GM19238 (cell line): ENCODE results near the gene RELL2.

Experiments used
- DNase-seq: peaks from one replicate; pipeline ENCODE4 v3.0.0; 2011; ENCODE audit warnings: low spot score; ENCODE audit not compliant: insufficient read length

RELL2 gene

DNA sequence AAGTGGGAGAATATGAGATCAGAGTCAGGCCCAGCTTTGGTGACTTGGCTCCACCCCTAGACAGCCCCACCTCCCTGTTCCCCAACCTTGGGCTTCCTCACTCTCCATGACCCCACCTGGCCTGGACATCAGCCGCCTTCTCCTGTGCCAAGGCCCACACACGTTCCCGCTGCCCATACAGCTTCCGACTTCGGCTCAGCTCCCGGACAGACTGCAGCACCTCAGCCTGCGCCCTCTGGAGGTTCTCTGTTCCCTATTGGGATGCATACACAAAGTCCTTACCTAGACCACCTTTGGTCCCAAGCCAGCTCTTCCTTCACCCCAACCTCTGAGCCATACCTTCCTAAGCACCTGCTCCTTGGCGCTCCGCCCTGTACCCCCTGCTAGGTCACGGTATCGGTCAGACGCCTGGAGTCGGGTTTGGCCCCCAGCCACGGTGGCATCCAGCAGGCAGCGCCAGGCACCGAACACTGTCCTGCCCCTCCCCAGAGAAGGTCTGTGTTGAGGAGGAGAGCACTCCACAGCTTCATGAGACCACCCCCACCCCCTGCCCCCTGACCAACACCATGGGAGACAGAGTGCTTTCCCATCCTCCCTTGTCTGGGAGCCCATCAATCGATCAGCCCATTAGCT, 12.4 kb downstream of the RELL2 start:
- no peak for DNase-seq

DNA sequence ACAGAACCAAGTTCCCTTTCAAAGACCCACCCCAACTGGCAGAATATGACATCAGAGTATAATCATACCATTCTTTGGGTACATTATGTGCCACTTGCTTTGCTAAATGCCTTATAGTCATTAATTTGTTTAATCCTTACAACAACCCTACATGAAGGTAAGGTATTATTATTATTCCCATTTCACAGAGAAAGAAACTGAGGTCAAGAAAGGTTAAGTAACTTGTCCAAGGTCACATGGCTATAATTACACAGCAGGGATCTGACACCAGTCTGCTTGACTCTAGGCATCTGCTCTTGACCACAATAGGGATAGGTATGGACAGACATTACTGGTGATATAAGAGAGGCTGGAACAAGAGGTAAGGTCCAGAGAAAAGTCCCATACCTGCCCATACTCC, 13.2 kb downstream of the RELL2 start:
- DNase-seq, result no peak

DNA sequence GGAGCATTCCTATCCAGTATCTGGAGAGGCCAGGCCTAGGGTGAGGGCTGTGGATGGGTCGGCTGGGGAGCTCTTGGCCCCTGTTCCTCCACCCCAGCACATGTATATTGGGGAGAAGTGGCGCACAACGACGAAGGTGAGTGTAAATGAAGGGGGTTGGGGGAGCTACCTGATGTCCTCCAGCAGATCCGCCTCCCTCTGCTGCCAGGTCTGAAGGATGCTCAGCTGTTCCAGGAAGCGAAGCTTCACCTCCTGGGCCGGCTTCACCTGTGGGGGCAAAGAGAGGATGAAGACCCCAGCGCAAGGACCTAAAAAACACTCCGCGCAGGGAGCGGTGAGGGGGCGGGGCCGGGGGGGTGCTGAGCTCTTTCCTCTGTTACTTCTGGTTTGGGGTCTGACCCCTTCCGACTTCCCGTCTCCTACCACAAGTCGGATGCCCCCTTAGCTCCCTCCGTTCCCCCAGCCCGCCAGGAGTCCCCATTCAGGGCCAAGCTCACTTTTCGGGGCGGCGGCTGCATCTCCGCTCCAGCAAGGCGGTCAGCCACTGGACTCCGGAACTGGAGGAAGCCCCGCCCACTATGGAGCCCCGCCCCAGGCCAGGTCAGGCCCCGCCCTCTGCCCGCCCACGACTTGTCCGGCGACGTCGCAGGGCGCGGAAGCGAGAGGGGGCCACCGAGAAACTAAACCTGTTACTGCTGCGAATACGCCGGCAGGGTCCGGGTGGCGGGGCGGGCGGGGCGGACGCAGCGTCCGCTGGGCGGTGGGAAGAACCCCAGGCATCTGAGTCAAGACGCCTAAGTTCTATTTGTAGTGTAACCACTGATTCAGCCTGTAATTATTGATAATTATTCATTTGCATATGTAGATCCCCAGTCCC, 14.3 kb downstream of the RELL2 start, which contains the start of gene FCHSD1:
Gene FCHSD1, minus strand, starts transcription at position 568 of the 877 bp plus-strand sequence. Its CDS starts 50 bp downstream, at position 518.
- DNase-seq, result peak; percentile 99

DNA sequence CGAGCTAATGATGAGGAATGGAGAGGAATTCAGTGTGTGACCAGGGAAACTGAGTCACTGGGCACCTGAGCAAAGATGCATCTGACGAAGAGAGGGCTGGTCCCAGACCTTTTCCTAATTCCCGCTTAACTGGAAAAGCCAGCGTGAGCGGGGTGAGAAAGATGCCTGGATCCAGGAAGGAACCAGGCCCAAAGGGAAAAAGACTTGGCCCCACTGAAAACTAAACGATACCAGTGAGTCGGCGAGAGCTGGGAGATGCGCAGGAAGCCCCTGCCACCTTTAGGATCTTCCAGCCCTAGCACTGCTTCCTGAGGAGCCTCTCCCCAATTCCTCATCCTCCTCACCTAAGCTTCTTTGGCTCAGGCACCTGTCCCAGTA, 14.9 kb downstream of the RELL2 start:
- no peak for DNase-seq

DNA sequence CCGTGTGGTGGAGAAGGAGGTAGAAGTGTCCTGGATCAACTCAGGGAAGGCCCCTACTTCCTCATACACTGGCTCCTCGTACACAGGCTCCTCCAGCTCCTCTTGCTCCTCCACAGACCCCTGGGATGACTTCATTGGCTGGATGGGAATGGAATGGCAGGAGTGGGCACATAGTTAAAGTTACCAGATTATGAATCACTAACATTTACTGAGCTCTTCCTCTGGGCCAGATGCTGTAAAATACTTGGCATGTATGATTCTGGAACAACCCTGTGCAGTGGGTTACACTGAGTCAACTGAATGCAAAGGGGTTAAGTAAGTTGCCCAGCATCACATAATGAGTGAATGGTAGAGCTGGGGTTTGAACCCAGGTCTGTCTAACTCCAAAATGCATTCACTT, 17.5 kb downstream of the RELL2 start:
- DNase-seq, result no peak

DNA sequence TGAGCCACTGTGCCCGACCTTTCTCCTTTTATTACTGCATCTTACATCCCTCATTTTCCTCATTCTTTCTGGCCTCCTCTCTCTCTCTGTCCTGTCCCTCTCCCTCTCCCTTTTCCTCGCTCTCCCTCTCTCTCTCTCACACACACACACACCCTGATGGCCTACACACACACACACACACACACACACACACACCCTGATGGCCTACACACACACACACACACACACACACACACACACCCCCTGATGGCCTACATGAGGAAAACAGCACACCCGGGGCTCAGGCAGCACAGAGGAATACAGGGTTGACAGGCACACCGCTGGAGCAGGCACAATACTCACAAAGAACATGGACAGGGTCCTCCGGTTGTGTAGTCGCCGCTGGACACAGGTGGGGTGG, 18.2 kb downstream of the RELL2 start:
- DNase-seq, result no peak

DNA sequence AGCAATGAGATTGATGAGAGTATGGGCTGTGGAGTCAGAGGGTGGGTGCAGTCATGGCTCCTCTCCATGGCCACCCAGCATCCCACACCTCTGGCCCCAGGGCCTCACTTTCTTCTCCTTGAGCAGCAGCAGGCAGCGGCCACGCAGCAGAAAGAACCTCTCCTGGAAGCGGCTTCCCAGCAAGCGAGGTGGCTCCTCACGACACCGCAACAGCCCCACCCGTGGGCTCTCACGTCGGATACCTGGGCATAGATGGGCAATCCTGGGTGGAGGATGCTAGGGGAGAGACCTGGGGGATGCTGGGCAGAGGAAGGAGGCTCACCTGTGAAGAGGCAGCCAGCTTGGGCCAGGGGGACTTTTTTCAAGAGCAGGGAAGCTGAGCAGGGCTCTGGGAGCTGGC, 19.6 kb downstream of the RELL2 start:
- no peak for DNase-seq

DNA sequence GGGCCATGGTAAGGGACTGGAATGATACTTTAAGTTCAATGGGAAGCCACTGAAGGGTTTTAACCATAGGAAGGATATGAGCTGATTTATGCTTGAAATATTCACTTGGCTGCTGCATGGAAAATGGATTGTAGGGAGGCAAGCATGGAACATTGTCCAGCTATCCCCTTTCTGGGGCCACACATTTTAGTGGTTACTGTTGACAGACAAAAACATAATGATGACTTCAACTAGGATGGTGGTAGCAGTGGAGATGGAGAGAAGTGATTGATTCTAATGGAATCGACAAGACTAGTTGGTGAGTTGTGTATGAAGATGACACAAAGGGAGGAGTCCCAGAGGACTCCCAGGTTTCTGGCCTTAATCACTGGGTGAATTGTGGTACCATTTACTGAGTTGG, 20.6 kb downstream of the RELL2 start:
- no peak for DNase-seq

DNA sequence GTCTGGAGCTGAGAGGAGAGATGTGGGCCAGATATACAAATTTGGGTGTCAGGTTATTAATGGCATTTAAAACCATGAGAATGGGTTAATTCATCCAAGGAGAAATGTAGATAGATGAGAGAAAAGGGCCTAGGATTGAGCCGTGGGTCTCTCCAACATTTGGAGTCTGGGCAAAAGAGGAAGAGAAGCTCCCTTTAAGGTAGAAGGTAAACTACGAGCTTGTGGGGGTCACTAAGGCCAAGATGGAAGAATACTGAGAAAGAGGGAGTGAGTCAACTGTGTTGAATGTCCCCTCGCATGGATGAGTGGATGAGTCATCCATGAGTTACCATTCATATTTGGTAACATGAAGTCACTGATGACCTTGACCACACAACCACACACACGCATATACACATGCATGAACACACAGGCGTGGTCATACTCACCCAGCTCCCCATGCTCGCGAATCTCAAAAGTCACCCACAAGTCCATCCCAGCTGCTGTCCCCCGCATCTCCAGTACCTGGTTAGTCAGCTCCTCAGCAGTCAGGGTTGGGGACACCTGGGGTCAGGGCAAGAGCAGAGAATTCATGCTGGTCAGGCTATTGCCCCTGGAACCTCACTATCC, 21.2 kb downstream of the RELL2 start:
- no peak for DNase-seq

DNA sequence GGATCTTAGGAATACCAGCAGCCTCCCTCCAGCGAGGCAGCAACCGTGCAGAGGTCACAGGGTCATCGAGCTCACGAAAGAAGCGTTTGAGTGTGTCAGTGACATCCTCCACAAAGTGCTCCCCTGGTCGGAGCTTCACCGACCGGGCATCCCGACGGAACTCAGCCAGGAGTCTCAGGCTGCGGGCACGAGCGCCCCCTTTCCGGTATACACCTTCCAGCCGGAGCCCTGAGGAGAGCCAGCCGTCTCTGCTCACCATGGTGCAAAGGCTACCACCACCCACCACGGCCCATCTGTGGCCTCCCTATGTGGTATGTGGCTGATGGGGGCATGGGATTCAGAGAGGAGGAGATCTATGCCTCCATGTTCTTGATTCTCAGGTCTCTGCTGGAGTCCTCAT, 25.2 kb downstream of the RELL2 start:
- no peak for DNase-seq

DNA sequence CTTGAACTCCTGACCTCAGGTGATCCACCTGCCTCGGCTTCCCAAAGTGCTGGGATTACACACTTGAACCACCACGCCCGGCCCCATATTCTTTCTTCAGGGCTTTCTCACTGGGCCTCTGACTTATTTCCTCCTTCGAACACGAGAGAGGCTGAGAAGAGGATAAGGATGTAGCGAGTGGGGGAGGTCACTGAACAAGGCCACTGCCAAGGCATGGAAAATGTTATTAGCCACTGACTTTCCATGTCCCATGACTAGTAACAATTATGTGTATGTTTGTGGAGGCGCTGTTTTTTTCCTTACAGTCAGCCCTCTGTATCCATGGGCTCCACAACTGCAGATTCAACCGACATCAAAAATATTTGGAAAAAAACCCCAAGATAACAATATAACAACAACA, 26.7 kb downstream of the RELL2 start:
- no peak for DNase-seq

DNA sequence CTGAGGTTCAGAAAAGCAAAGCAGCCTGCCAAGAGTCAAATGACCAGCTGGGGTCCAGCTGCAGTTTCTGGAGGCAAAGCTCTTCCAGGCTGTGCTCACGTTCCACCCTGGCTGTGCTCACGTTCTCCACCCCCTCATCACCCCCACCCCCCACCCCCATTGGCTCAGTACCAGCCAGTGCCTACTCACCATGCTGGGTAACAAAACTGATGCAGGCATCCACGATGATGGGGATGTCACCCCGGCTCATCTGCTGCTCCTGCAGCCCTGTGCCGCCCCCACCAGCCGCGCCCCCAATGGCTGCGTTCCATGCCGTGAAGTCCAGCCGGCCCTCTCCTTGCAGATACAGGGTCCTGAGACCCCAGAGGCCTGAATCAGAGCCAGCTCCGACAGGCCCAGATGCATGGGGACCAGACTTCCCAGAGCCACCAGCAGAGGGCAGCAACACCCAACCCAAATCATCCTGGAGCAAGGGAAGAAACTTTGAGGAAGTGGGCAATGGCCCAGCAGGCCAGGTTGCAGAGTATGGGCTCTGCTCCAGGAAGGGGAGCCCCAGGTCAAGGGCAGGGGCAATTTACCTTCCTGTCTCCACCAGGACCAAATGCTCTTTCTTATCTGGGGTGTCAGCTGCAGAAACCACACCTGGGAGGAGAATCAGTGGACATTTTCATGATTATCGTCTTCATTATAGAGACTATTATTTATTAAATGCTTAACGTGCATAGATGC, 28.1 kb downstream of the RELL2 start:
- DNase-seq, result peak; percentile 83

DNA sequence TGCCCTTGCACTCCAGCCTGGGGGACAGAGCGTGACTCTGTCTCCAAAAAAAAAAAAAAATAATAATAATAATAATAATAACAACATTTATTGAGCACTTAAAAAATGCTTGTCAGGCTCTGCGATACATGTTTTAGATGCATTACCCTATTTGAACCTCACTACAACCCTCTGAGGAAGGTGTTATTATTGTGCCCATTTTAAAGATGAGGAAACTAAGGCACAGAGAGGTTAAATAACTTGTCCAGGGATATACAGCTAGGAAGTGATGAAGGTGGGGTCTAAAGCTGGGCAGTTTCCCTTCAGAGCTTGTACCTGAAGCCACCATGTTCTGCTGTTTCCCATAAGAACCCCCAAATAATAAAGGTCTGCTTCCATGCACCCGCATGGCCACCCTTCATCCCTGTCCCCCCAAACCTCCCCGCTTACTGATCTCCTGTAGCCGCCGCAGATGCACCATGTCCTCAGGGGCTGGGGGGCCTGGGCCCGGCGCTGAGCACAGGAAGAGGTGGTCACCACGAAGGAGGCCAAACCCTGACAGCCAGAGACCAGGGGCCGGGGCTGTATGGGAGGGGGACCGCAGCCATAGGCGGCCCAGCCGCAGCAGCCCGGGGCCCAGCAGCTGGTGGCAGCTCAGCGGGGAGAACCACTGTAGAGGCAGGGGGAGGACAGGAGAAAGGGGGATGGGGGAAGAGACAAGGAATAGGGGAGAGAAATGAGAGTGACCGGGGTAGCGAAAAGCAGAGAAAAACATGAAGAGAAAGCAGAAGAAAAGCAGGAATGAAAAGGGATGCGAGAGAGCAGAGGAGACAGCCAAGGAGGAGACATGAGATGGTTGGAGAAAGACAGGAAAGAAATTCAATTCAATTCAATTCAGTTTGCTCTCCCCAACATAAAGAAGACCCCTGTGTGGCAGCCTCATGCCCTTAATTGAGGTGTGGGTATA, 29.5 kb downstream of the RELL2 start:
- no peak for DNase-seq

DNA sequence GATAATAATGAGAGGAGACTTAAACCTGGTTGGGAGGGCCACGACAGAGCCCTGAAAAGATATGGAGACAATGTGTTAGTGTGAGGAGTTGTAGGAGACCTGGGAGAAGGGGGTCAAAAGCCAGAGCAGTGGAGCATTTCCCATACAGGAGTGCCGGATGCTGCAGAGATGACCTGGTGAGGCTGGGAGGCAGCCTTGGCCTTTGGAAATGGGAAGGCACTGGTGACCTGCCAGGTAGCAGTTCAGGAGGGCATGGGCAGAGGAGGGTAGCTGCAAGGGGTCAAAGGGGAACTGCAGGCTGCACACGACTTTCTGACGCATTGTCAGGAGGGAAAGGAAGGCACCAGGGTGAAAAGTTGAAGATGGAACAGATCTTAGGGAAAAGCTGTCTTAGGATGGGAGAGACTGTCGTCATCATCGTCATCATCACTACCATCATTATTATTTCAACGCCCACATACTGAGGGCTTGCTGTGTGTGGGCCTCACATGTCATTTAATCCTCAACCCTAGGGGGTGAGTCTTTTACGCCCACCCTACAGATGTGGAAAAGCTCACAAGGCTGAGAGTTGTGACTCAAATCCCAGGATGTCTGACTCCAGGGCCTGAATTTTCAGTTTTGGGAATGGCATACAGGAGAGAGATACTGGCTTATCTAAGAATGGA, 31.9 kb downstream of the RELL2 start:
- DNase-seq, result no peak

DNA sequence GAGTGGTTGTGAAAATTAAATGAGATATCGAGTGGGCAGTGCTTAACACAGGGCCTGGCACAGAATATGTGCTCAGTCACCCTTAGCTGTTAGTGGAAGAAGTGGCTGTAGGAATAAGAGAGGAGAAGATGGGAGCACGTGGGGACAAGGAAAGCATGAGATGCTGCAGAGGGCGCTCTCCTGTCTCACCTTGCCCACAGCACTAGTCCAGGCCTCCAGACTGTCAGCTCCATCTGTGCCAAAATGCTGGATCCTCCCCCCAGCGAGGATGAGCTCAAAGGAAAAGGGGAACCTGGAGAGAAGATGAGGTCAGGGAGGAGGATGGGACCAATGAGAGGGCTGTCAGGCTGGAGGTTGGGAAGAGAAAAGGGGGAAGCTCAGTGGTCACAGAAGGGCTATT, 32.7 kb downstream of the RELL2 start:
- DNase-seq, result no peak

DNA sequence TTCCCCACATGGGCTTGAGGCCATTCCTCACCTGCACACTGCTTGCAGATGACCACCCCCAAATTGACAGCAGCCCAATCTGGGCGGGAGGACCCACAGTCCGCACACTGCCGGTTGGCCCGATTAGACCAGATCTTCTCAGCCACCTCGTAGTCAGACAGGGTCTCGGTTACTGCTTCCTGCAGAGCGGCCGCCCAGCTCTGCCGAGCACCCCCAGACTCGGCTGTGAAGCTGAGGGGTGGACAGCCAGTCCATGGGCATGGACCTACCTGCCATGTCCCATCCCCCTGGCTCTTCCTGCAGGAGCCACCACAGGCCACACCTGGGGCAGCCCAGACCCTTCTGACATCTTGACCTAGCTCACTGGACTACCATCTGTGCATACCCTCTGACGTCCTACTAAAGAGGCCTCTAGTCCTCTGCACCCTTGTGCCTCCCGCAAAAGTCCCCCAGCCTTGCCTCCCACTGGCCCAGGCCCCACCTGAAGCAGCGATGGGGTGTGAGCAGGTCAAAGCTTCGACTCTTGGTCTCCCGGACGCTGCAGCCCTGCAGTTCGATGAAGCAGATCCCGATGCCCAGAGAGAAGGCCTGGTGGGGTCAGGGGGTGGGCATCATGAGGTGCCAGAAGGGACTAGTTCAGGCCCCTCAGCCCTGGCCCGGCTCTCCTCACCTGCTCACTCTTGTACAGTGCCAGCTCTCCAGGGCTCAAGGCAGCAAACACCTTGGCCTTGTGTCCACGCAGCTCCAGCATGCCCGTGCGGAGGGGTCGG, 35.5 kb downstream of the RELL2 start:
- no peak for DNase-seq

DNA sequence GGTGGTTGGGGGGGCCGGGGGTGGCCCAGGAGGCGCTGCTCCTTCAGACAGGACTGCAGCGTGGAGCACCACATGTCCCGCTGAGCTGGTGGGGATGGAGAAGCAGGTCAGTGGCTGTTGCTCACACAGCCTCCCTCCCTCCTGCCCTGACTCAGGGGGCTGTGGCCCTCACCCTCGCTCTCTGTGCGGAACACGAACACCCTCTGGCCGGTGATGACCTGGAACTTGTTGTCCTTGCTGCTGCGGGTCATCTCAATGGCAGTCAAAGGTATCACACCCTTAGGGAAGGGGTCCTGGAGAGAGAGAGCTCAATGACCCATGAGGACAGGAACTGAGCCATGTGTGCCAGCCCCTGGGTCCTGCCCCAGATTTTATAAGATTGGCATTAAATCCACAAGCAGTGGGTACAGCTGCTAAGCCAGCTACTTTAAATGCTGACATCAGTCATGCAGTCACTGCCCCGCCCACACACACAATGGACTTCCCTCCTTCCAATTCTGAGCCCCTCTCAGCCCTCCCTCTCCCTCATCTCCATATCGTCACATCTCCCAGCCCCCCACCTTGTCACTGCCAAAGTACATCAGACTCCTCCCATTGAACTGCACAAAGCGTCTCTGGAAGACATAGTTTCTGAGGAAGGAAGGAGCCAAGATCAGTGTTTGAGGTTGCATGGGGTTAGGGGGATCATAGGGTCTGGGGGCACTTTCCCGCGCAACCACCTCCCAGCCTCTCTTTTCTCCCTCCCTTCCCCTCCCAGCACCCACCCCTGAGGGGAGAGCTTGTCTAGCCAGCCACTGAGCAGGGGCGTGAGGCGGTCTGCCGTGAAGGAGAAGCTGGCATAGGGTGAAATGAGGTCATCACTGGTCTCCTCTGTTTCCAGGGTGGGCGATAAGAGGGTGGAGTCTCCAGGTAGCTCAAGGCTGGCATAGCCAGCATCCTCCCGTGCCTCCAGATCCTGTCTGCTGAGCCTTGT, 36.3 kb downstream of the RELL2 start:
- no peak for DNase-seq

DNA sequence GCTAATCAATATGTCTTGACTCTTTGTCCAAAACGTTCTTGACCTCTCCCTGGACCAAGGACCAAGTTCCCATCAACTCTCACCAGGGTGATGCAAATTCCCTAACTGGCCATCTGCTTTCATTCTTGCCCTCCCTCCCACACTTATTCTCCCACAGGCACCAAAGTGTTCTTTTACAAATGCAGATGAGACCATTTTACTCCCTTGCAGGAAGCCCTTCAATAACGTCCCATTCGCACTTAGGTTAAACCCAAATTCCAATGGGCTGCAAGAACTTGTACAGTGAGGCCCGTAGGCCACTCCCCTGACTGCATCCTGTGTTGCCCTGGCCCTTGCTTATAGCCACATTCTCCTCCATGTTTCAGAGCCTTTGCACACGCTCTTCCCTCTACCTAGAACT, 38.0 kb downstream of the RELL2 start:
- no peak for DNase-seq
